ENCODE data around the gene ALDH3A2.

DNA sequence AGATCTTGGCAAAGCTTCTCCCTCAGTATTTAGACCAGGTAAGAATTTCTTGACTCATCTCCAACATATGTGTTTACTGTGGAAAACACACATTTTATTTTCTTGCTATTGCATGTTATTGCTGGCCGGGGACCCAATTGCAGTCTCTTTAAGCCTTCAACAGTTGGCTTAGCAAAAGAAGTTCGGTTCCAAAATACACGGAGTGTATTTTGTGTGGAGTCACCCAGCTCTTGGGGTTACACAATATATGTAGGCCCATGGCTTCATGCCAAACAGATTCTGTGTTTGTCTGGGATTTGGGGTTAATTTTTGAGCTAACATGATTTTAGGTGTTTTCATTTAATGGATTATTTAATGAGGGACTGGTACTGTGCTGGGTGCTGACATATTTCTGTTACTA lies 4.0 kb downstream of the ALDH3A2 start:
- TF ChIP-seq, protein P1, sequence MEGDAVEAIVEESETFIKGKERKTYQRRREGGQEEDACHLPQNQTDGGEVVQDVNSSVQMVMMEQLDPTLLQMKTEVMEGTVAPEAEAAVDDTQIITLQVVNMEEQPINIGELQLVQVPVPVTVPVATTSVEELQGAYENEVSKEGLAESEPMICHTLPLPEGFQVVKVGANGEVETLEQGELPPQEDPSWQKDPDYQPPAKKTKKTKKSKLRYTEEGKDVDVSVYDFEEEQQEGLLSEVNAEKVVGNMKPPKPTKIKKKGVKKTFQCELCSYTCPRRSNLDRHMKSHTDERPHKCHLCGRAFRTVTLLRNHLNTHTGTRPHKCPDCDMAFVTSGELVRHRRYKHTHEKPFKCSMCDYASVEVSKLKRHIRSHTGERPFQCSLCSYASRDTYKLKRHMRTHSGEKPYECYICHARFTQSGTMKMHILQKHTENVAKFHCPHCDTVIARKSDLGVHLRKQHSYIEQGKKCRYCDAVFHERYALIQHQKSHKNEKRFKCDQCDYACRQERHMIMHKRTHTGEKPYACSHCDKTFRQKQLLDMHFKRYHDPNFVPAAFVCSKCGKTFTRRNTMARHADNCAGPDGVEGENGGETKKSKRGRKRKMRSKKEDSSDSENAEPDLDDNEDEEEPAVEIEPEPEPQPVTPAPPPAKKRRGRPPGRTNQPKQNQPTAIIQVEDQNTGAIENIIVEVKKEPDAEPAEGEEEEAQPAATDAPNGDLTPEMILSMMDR (IDR thresholded peaks at IDR 0.05) = no peak
- no peak for TF ChIP-seq POLR2A (IDR thresholded peaks at IDR 0.05)

Measured in testis (tissue), 2 donors.